HTERT RPE-1 (cell line): ENCODE results near the gene REXO2.

ENCODE experiments used
- in situ Hi-C: fragments of 300-500 bp; cut with MboI; formaldehyde crosslinking; loops from 4 replicates; pipeline ENCODE4 v1.14.3; 2020; ENCODE audit warnings: low sequenced_read_pairs

Gene REXO2

DNA sequence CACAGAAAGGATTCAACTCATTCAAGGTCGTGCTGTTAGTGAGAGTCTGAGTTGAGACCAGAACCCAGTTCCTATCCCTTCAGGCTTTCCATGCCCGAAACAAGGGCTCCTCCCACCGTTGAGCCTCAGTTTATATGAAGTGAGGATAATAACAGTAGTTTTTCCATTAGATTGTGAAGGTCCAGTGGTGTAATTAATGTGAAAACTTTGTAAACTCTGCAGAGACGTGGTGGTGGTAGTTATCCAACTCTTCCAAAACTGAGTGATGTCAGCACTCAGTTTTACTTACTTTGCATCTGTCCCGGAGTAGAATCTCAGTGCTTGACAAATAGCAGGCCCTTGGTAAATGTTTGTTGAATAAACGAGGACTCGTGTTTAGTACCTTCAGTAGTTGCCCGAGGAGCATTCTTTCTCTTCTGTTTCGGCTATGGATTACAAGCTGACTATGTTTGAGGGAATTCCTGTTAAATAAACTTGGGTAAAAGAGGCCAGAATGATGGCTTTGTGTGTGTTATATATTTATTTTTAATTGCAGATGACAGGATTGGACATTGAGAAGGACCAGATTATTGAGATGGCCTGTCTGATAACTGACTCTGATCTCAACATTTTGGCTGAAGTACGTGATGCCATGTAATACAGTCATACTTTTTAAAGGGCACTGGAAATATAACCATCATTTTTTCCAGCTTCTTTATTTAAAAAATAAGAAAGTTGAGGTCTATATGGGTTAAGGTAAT, 1.0 kb downstream of the REXO2 start:
- in situ Hi-C loops: no loop called here

DNA sequence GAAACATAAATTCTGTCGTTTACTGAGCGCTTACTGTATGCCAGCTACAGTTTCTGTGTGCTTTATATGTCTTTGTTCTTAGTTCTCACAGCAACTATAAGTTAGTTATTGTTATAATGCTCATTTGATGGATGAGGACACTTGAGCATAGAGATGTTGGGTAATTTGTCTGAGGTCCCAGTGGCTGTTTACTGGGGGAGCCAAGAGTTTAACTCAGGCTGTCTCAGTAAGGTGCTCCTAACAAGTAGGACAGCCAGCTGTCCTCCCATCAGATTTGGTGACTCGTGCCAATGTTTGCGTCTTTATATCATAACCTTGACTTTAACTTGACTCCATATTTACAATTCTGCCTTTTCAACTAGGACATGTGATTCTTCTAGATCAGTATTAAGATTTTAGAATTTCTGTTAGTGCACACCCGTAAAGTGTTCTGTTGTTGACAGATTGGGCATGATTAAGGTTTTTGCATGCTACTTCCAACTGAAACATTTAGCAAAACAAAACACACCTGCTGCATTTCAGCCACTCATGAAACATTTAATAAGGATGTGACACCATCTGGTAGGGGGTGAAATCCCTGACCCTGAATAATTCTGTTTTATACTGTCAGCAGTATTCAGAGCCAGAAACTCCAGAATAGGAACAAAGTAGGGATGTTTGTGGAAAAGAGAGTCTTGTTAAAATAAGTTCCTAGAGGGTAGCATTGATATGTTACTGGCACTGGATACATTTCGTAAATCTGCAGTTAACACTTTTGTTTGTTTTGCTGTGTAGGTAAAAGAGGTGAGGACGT, 1.9 kb downstream of the REXO2 start:
- in situ Hi-C loops: no loop called here

DNA sequence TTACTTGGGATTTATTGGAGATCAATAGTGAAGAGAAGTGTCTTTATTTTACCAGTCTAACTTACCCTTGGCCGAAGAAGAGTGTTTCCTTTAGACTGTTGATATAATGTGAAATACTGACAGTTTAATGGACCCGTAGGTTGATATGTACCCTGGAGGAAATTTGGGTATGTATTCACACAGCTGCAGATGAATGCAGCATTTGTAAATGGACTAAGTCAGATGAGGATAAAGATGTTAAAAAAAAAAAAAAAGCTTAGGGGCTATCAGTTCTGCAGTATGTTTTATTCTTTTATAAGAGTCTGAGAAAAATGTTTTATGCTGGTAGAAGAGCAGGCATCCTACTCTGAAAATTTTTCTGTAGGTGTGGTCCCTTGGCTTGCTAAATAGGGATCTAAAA, 2.7 kb downstream of the REXO2 start:
- in situ Hi-C loops: no loop called here

DNA sequence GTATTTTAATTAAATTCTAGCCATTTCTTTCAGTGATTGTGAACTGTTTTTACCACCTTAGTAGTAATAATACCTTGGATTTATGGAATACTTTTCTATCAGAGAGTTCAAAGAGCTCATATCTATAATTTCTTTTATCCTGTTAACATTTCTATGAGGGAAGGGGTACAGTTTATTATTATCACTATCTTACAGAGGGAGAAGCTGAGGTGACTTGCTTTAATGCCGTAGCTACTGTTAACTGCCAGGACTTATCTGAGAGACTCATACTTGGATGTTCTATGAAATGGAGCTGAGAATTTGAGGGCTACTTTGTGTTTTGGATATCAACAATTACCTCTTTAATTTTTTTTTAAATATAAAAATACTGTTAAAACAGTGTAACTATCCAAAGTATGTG, 3.3 kb downstream of the REXO2 start:
- in situ Hi-C loops: no loop called here

DNA sequence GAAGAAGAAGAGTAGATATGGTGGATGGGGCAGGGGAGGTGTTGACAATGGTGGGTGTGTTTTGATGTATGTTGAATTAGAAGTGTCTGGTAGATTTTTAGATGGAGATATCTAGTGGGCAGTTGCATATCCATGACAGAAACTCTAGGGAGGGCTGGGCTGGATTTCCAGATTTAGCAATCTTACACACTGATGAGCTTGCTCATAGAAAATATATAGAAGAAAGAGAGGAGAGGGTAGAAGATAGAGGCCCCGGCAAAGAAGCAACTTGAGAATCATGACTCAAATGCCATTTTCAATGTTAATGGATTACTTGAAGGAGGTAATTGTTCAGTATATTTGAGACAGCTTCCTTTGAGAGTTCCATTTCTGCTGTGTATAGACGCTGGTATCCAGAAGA, 8.2 kb downstream of the REXO2 start:
- in situ Hi-C loops: no loop called here

DNA sequence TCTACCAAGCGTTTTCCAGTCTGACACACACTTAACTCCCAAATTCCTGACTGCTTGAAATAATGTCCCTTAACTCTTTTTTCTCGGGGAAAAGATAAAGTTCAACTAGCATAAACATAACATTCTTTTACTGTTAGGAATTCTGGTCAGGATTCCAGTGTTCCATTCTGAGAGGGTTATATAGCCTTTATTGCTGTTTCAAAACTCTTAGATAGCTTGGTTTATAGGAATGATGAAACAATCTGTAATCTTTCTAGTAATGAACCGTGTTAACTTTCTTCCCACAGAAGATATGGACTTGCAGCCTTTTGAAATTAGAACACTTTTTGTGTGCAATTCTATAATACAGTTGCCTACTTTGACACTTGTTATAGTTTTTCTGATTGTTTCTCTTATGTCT, 8.6 kb downstream of the REXO2 start:
- in situ Hi-C loops: no loop called here

DNA sequence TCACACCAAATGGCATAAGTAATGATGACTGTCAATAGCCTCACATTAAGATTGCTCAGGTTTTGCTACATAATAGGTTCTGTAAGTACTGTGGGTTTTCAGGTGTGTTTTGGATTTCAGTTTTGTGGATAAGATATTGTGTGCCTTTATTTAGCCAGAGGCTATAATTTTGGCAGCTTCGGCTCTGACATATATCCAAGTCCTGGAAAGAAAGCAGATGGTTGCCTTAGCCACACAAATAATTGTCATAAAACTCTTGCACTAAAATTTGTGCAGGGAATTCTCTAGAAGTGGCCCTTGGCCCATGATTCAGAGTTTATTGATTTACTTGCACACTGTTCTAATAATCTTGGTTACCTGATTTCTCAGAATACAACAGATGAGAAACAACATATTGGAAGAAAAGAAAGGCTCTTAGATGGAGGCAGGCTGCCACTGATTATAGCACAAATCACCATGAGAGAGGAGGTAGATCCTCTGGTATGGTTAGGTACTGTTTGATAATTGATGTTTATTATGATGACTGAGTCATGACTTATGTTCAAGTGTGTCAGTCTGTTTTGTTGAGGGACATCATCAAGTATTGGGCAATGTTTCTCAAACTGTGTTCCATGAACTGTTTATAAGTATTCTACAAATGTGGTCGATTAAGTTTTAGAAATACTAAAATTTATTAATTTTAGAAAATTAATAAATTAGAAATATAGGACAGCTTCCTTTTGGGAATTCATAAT, 9.6 kb downstream of the REXO2 start:
- in situ Hi-C loops: no loop called here

DNA sequence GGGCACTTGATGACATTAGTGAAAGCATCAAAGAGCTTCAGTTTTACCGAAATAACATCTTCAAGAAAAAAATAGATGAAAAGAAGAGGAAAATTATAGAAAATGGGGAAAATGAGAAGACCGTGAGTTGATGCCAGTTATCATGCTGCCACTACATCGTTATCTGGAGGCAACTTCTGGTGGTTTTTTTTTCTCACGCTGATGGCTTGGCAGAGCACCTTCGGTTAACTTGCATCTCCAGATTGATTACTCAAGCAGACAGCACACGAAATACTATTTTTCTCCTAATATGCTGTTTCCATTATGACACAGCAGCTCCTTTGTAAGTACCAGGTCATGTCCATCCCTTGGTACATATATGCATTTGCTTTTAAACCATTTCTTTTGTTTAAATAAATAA, 10.6 kb downstream of the REXO2 start:
- in situ Hi-C loops: no loop called here

DNA sequence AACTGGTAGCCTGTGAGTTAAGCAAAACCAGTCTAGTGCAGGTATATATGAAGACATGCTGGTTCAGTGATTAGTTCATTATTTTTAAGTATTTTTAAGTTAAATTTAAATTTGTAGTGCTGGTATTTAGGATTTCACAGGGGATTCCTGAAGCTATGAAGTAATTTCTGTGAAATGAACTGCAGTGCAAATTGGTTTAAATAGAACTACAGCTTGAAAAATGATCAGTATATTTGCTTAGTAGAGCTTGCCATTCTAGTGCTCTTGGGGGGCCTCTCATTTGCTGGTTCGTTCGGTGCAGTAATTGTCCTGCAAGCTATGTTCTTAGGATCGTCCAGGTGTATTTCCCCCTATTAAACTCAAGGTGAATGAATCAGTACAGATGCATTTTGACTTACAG, 13.1 kb downstream of the REXO2 start:
- in situ Hi-C loops: no loop called here

DNA sequence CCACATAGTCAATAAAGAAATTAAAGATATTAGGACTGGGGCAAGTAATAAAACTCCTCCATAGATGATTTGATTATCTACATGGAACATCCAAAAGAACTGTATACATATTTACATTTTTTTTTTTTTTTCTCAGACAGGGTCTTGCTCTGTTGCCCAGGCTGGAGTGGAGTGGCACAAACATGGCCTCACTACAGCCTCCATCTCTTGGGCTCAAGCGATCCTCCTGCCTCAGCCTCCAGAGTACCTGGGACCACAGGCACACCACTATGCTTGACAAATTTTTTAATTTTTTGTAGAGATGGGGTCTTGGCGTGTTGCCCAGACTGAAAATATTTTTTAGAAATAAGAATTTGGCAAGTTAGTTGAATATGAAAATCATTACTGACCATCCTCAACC, 24.7 kb downstream of the REXO2 start:
- in situ Hi-C loops: no loop called here

DNA sequence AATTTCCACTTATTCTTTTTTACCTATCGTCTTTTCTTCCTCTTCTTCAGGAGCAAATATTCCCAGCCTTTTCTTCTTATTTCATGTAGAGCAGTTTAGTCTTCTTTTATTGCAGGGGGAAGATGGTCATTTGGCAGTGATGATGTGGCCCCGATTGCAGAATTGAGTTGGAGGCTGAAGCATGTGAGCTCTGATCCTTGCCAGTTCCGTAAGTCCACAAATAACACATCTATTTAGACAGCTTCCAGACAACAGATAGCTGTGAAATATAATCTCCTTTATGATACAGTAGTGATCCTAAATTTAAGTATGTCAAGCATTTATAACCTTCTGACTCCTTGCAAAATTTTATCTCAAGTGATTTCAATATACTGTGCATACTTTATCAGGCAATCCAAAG, 27.5 kb downstream of the REXO2 start:
- in situ Hi-C loops: no loop called here

DNA sequence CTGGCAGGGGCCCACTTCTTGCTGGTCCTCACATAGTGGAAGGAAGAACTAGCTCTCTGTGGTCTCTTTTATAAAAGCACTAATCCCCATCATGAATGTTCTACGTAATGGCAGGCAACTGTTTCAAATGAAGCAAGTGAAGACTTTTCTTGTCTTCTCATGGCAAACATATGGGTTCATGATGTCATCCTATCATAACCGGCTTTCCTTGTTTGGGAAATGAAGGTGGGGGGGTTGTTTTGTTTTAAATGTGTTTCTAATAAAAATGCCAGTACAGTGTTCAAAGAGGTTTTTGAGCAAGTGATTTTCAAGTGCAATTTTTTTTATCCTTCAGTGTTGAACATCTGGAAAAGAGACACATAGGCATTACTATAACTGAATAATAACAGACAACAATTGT, 33.4 kb downstream of the REXO2 start:
- in situ Hi-C loops: no loop called here

DNA sequence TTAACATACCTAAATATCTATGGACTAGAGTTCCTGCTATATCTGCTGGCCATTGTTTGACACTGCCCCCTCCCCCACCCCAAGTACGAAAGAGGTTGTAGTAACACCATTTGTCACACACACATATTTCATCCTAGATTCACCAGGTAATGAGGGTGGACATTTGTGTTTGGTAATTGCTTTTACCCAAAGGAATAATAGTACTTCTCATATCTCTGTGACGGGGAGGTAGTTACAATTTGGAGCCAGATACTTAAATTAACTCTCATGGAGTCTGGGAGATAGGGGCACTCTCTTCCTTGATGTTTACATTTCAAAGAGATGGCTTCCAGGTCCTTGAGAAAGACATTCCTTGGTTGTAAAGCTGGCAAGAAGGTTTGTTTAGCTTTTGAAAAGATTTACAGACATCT, 38.7 kb downstream of the REXO2 start:
- in situ Hi-C loops: no loop called here

DNA sequence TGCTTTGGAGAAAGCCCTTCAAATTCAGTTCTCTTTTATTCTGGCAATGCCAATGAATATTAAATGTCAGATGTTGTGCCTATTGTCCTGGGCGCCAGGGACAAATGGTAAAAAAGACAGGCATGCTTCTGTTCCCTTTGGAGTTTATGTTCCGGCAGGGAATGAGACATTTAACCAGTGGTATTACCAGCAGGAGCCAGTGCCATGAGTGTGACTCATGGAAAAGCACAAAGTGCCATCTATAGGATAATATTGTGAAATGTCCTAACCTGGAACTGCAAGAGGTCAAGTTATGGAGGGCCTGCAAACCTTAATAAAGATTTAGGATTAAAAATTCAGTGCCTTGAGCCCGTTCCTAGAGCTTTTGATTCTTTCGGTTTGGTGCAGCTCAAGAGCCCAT, 39.5 kb downstream of the REXO2 start:
- in situ Hi-C loops: no loop called here

DNA sequence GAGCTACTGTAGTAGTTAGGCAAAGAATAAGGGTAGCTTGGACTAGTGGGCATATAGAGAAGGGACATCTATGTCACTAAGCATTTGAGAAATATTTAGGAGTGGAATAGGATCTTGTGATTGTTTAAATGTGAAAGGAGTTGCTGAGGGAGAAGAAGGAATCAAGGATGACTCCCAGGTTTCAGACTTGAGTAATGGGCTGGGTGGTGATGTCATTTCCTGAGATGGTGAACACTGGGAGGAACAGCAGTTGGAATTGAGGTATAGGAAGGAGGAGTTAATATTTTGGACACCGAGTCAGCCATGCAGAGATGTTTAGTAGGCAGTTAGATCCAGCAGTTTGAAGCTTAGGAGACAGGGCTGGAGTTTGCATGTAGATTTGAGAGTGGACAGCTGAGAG, 40.1 kb downstream of the REXO2 start:
- in situ Hi-C loops: no loop called here

DNA sequence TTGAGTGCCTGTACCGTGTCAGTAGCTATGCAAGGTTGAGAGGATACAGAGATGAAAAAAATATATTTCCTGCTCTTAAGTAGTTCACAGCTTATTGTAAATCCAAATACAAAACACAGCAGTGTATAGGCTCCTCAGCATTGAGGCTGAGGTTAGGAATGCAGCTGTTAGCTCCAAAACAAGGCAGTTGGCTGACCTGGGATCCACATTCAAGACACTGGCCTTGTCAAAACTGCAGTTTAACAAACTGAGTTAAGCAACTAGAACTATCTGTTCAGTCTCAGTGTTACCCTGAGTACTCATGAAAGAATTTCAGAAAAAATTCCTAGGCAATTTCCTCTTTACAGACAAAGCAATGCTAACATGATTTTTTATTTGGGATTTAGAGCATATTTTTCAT, 42.8 kb downstream of the REXO2 start:
- in situ Hi-C loops: no loop called here

DNA sequence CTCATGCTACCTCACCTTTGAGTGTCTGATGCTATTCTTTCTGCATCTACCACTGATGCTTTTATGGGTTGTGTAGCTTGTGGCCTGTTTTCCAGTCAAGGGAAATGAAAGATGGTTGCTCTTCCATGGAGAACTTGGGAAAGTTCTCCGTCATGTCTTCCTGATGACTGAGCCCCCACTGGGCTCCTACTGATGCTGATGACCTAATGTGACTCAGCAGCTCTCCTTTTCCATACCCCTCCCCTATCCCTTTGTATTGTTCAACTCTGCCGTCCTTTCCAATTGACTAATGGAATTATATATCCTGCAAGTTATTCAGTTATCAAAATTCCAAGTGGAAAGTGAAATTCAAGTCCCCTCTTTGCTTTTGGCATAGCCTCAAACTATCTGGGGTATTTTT, 44.7 kb downstream of the REXO2 start:
- in situ Hi-C loops: no loop called here

DNA sequence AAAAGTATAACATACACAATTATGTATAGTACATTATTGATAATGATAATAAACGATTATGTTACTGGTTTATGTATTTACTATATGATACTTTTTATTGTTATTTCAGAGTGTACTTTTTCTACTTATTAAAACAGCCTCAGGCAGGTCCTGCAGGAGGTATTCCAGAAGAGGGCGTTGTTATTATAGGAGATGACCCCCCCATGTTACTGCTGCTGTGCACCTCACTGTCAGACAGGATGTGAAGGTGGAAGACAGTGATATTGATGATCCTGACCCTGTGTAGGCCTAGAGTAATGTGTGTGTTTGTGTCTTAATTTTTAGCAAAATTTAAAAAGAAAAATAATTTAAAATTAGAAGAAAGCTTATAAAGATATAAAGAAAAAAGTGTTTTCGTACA, 57.6 kb downstream of the REXO2 start:
- in situ Hi-C loops: no loop called here

DNA sequence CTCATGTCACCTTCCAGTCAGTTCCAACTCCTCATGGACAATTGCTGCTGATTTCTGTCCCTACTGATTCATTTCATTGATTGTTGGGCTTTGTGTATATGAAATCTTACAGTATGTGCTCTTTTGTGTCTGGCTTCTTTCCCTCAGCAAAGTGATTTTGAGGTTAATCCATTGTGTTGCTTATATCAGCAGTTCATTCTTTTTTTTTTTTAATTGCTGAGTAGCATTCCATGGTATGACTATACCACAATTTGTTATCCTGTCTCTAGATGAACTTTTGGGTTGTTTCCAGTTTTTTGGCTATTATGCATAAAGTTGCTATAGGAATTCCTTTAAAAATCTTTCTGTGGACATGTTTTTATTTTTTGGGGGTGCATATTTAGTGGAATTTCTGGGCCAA, 60.5 kb downstream of the REXO2 start:
- in situ Hi-C loops: no loop called here
